H1 (cell line): ENCODE results near the gene GFPT1. TPM values are rescaled to one million over a fixed set of nuclear protein-coding genes. Genes with fewer than 3 reads are reported as not detected.

Source experiments
- CBX8 ChIP-seq: fragments of 300-800, 300-1000 bp; sonication (generic); IDR thresholded peaks from 2 replicates; pipeline ENCODE4 v1.7.1; 2016; ENCODE audit warnings: low read depth, low read length, borderline replicate concordance
- CHD2 ChIP-seq: IDR thresholded peaks from 2 replicates; pipeline ENCODE4 v1.6.1; 2012; ENCODE audit warnings: low read length, improper control_type of control experiment
- GABPA ChIP-seq: IDR thresholded peaks from 2 replicates; pipeline ENCODE4 v1.6.1; 2011; ENCODE audit warnings: mild to moderate bottlenecking, low read length, moderate library complexity, borderline replicate concordance; ENCODE audit not compliant: insufficient read depth
- JUND ChIP-seq: IDR thresholded peaks from 2 replicates; pipeline ENCODE4 v1.6.1; 2011; ENCODE audit warnings: mild to moderate bottlenecking, improper control_type of control experiment, low read length
- RAD21 ChIP-seq, 2 experiments: IDR thresholded peaks in 1 of 2; conservative IDR thresholded peaks in 1 of 2; 2 replicates each; pipeline ENCODE4 v1.6.1; 2011; ENCODE audit warnings: low read depth in 2 of 2, low read length in 2 of 2, improper control_type of control experiment in 1 of 2, inconsistent platforms in 1 of 2, mild to moderate bottlenecking in 1 of 2, moderate library complexity in 1 of 2
- RBBP5 ChIP-seq: IDR thresholded peaks from 2 replicates; pipeline ENCODE4 v1.7.1; 2012; ENCODE audit warnings: low read depth, mild to moderate bottlenecking, inconsistent platforms, low read length, moderate library complexity, borderline replicate concordance
- SRF ChIP-seq: IDR thresholded peaks from 2 replicates; pipeline ENCODE4 v1.6.1; 2011; ENCODE audit warnings: mild to moderate bottlenecking, low read depth, low read length, moderate library complexity
- polyA plus RNA-seq, 7 experiments: library from polyadenylated mRNA; depleted of rRNA in 3 of 7; stranded (reverse) in 5 of 7; unstranded in 2 of 7; fragments of >200 nt in 5 of 7; fragments of 200-250 nt in 2 of 7; gene quantifications; 1 replicate in 5 of 7; 2 replicates in 1 of 7; 4 replicates in 1 of 7; pipeline versions ENCODE4 v1.2.1 to v1.2.3, GENCODE V29; 2011 to 2013; ENCODE audit warnings: missing spikeins in 2 of 7, mixed read lengths in 2 of 7
- total RNA-seq: library from RNA; stranded (reverse); fragmentation: NEBNext Ultra II Directional; extraction: Animal tissue kit (Norgen Biotek cat#: 25700); gene quantifications from 2 replicates; pipeline ENCODE4 v1.2.1, GENCODE V29; 2021
- TF ChIP-seq, protein P1 (sequence below): fragments of 300-600 bp; sonication (generic); IDR thresholded peaks from 2 replicates; pipeline ENCODE4 v1.7.1; 2012; ENCODE audit warnings: low read length, moderate library complexity, mild to moderate bottlenecking, inconsistent platforms; ENCODE audit not compliant: insufficient replicate concordance

GFPT1 gene
- total and polyA plus RNA-seq, 2 of the 8 experiments (the other 6 are each of a cell fraction or from before 2014, with no cell fraction given), result 13.3 to 76.2 TPM

DNA sequence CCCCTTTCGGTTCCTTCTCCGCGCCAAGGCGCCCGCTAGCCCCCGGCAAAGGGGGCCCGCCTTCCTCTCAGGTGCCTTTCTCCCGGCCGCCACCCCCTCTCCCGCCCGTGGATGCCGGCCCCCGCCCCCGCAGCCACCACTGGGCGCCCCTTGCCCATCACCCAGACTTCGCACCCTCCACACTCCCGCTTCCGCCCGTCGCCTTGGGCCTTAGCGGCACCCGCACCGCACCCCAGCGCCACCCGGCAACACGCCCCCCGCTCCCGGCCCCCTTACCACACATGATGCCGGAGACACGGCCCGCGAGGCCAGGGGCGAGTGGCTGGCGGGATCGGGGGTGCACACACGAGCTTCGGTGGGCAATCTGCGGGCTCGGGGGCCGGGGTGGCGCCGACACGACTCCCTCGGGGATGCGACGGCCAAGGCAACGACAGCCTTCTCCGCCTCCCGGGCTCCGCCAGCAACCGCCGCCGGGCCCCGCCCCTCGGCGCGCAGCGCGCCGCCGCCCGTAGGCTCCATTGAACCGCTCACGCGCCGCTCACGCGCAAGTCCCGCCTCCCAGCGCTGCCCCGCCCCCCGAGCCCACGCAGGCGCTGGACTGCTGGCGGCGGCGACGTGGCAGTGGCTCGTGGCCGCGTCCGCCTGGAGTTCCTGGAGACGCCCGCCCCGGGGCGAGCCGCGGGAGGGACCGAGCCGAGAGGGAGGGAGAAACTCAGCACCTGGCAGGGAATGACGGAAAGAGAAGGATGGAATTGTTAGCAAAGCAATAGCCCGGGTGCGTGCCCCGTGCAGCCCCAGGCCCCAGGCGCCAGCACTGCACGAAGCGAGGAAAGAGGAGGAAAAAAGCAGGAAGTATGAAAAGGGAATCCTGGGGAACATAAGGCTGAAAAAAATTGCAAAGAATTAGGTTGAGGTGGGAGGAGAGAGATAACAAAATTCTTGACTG lies at the start of gene GFPT1 (continued):
- TF ChIP-seq, protein P1, sequence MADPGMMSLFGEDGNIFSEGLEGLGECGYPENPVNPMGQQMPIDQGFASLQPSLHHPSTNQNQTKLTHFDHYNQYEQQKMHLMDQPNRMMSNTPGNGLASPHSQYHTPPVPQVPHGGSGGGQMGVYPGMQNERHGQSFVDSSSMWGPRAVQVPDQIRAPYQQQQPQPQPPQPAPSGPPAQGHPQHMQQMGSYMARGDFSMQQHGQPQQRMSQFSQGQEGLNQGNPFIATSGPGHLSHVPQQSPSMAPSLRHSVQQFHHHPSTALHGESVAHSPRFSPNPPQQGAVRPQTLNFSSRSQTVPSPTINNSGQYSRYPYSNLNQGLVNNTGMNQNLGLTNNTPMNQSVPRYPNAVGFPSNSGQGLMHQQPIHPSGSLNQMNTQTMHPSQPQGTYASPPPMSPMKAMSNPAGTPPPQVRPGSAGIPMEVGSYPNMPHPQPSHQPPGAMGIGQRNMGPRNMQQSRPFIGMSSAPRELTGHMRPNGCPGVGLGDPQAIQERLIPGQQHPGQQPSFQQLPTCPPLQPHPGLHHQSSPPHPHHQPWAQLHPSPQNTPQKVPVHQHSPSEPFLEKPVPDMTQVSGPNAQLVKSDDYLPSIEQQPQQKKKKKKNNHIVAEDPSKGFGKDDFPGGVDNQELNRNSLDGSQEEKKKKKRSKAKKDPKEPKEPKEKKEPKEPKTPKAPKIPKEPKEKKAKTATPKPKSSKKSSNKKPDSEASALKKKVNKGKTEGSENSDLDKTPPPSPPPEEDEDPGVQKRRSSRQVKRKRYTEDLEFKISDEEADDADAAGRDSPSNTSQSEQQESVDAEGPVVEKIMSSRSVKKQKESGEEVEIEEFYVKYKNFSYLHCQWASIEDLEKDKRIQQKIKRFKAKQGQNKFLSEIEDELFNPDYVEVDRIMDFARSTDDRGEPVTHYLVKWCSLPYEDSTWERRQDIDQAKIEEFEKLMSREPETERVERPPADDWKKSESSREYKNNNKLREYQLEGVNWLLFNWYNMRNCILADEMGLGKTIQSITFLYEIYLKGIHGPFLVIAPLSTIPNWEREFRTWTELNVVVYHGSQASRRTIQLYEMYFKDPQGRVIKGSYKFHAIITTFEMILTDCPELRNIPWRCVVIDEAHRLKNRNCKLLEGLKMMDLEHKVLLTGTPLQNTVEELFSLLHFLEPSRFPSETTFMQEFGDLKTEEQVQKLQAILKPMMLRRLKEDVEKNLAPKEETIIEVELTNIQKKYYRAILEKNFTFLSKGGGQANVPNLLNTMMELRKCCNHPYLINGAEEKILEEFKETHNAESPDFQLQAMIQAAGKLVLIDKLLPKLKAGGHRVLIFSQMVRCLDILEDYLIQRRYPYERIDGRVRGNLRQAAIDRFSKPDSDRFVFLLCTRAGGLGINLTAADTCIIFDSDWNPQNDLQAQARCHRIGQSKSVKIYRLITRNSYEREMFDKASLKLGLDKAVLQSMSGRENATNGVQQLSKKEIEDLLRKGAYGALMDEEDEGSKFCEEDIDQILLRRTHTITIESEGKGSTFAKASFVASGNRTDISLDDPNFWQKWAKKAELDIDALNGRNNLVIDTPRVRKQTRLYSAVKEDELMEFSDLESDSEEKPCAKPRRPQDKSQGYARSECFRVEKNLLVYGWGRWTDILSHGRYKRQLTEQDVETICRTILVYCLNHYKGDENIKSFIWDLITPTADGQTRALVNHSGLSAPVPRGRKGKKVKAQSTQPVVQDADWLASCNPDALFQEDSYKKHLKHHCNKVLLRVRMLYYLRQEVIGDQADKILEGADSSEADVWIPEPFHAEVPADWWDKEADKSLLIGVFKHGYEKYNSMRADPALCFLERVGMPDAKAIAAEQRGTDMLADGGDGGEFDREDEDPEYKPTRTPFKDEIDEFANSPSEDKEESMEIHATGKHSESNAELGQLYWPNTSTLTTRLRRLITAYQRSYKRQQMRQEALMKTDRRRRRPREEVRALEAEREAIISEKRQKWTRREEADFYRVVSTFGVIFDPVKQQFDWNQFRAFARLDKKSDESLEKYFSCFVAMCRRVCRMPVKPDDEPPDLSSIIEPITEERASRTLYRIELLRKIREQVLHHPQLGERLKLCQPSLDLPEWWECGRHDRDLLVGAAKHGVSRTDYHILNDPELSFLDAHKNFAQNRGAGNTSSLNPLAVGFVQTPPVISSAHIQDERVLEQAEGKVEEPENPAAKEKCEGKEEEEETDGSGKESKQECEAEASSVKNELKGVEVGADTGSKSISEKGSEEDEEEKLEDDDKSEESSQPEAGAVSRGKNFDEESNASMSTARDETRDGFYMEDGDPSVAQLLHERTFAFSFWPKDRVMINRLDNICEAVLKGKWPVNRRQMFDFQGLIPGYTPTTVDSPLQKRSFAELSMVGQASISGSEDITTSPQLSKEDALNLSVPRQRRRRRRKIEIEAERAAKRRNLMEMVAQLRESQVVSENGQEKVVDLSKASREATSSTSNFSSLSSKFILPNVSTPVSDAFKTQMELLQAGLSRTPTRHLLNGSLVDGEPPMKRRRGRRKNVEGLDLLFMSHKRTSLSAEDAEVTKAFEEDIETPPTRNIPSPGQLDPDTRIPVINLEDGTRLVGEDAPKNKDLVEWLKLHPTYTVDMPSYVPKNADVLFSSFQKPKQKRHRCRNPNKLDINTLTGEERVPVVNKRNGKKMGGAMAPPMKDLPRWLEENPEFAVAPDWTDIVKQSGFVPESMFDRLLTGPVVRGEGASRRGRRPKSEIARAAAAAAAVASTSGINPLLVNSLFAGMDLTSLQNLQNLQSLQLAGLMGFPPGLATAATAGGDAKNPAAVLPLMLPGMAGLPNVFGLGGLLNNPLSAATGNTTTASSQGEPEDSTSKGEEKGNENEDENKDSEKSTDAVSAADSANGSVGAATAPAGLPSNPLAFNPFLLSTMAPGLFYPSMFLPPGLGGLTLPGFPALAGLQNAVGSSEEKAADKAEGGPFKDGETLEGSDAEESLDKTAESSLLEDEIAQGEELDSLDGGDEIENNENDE, result no peak
- TF ChIP-seq RAD21 (IDR thresholded peaks at IDR 0.05 in 1 of 2, conservative IDR thresholded peaks at IDR 0.05 in 1 of 2; ENCODE audit: low read depth in 2 of 2, low read length in 2 of 2) (no peak), CHD2 (peak; percentile 44; the same call in 1 of the 2 replicates), JUND (no peak), SRF (no peak), RBBP5 (peak; percentile 97), GABPA (no peak), CBX8 (no peak)
